Measurements from ENCODE around the gene DLG2.

DLG2 gene

GRCh38 chr11:84270466-84270865 lies 1356.7 kb downstream of the DLG2 start:
- H3K27ac ChIP-seq, result no peak overlapping the region
- TF ChIP-seq ZFX (IDR thresholded peaks at IDR 0.05; ENCODE audit: borderline replicate concordance), result no peak
- TF ChIP-seq CTCF (IDR thresholded peaks at IDR 0.05), result no peak

- no peak for TF ChIP-seq CTCF (IDR thresholded peaks at IDR 0.05)
- TF ChIP-seq ZFX (IDR thresholded peaks at IDR 0.05; ENCODE audit: borderline replicate concordance), result no peak
- H3K27ac ChIP-seq, result no peak overlapping the region
These were observed 1363.1 kb downstream of the DLG2 start for GRCh38 chr11:84264066-84264465.

GRCh38 chr11:84261707-84262106 lies 1365.4 kb downstream of the DLG2 start:
- H3K27ac ChIP-seq, result no peak overlapping the region
- no peak for TF ChIP-seq ZFX (IDR thresholded peaks at IDR 0.05; ENCODE audit: borderline replicate concordance)
- TF ChIP-seq CTCF (IDR thresholded peaks at IDR 0.05), result peak; percentile 56

GRCh38 chr11:84260862-84261261 lies 1366.3 kb downstream of the DLG2 start:
- TF ChIP-seq CTCF (IDR thresholded peaks at IDR 0.05) (no peak), ZFX (IDR thresholded peaks at IDR 0.05; ENCODE audit: borderline replicate concordance) (no peak)
- no peak overlapping the region for H3K27ac ChIP-seq

GRCh38 chr11:84256618-84257017 lies 1370.5 kb downstream of the DLG2 start:
- TF ChIP-seq ZFX (IDR thresholded peaks at IDR 0.05; ENCODE audit: borderline replicate concordance), result no peak
- TF ChIP-seq CTCF (IDR thresholded peaks at IDR 0.05), result no peak
- no peak overlapping the region for H3K27ac ChIP-seq

- H3K27ac ChIP-seq, result no peak overlapping the region
- no peak for TF ChIP-seq ZFX (IDR thresholded peaks at IDR 0.05; ENCODE audit: borderline replicate concordance)
- no peak for TF ChIP-seq CTCF (IDR thresholded peaks at IDR 0.05)
These were observed 1371.7 kb downstream of the DLG2 start for GRCh38 chr11:84255483-84255882.

GRCh38 chr11:84250834-84251613 lies 1376.1 kb downstream of the DLG2 start:
- H3K27ac ChIP-seq, result no peak overlapping the region
- TF ChIP-seq CTCF (IDR thresholded peaks at IDR 0.05), result no peak
- no peak for TF ChIP-seq ZFX (IDR thresholded peaks at IDR 0.05; ENCODE audit: borderline replicate concordance)

All from 22Rv1 (cell line).